Measurements from ENCODE around the gene SOX18. TPM values are rescaled to one million over a fixed set of nuclear protein-coding genes. Genes with fewer than 3 reads are reported as not detected.
A peak's percentile ranks its signal among the peaks of the same experiment; 100 is the strongest.

The SOX18 gene
- total and polyA plus RNA-seq, 2 of the 13 experiments (the other 11 are each of a cell fraction or from before 2014, with no cell fraction given) = 1.6 to 1.9 TPM

DNA sequence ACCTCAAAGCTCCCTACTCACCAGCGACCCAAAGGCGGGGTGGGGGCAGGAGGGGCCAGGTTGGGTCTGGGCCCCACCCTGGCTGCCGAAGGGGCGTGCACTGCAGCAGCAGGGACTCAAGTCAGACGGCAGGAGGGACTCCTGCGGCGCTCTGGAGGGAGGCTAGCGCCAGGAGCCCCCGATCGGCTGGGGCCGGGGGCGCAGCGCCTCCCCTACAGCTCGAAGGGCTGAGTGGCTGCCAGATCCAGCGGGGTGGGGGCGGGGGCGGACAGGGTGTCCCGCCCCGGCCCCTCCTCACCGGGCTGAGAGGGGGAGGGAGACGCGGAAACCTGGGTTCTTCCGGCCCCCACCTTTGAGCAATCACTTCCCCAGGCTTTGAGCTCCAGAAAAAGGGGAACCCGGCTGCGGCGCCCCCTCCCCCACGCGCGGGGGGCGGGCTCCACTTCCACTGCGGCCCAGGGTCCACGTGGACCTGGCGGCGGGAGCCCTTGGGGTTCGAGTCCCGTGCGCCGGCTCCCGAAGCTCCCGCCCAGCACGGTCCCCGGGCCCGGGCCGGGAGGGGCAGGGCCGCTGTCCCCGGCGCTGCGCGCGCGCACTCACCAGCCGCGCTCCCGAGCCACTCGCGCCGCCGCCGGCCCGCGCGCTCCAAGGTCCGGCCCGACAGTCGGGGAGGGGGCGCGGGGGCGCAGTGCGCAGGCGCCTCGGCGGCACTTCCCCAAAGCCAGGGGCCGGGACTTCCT, 30.0 kb upstream of the SOX18 start, which contains the start of gene RGS19 (continued):
- TF ChIP-seq, protein P1, sequence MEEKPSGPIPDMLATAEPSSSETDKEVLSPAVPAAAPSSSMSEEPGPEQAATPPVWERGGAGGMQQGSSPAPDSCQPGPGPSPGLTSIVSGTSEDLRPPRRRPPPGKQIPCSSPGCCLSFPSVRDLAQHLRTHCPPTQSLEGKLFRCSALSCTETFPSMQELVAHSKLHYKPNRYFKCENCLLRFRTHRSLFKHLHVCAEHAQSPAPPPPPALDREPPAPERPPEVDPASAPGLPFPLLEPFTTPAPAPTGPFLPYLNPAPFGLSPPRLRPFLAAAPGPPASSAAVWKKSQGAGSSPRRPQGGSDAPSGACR (CRISPR knock-in tag; IDR thresholded peaks at IDR 0.05) = peak; percentile 80; the same call in 1 of the 2 replicates
- TF ChIP-seq, protein P2, sequence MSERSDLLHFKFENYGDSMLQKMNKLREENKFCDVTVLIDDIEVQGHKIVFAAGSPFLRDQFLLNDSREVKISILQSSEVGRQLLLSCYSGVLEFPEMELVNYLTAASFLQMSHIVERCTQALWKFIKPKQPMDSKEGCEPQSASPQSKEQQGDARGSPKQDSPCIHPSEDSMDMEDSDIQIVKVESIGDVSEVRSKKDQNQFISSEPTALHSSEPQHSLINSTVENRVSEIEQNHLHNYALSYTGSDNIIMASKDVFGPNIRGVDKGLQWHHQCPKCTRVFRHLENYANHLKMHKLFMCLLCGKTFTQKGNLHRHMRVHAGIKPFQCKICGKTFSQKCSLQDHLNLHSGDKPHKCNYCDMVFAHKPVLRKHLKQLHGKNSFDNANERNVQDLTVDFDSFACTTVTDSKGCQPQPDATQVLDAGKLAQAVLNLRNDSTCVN (CRISPR knock-in tag; IDR thresholded peaks at IDR 0.05; ENCODE audit: borderline replicate concordance) = no peak
- TF ChIP-seq, protein P3, sequence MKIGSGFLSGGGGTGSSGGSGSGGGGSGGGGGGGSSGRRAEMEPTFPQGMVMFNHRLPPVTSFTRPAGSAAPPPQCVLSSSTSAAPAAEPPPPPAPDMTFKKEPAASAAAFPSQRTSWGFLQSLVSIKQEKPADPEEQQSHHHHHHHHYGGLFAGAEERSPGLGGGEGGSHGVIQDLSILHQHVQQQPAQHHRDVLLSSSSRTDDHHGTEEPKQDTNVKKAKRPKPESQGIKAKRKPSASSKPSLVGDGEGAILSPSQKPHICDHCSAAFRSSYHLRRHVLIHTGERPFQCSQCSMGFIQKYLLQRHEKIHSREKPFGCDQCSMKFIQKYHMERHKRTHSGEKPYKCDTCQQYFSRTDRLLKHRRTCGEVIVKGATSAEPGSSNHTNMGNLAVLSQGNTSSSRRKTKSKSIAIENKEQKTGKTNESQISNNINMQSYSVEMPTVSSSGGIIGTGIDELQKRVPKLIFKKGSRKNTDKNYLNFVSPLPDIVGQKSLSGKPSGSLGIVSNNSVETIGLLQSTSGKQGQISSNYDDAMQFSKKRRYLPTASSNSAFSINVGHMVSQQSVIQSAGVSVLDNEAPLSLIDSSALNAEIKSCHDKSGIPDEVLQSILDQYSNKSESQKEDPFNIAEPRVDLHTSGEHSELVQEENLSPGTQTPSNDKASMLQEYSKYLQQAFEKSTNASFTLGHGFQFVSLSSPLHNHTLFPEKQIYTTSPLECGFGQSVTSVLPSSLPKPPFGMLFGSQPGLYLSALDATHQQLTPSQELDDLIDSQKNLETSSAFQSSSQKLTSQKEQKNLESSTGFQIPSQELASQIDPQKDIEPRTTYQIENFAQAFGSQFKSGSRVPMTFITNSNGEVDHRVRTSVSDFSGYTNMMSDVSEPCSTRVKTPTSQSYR (CRISPR knock-in tag; IDR thresholded peaks at IDR 0.05; ENCODE audit: borderline replicate concordance) = no peak
- TF ChIP-seq ZNF44 (CRISPR knock-in tag; IDR thresholded peaks at IDR 0.05) (no peak), EHMT2 (IDR thresholded peaks at IDR 0.05; ENCODE audit: borderline replicate concordance, low read depth, low read length) (no peak), PCBP2 (optimal IDR thresholded peaks at IDR 0.05; ENCODE audit: low read depth, low read length, poor library complexity, severe bottlenecking) (no peak), SIN3B (IDR thresholded peaks at IDR 0.05; ENCODE audit: low read length) (no peak), ZSCAN25 (CRISPR knock-in tag; IDR thresholded peaks at IDR 0.05) (no peak), ZNF432 (CRISPR knock-in tag; IDR thresholded peaks at IDR 0.05; ENCODE audit: borderline replicate concordance) (no peak), ZNF225 (CRISPR knock-in tag; IDR thresholded peaks at IDR 0.05) (no peak), MAF1 (CRISPR knock-in tag; IDR thresholded peaks at IDR 0.05; ENCODE audit: borderline replicate concordance) (no peak; the same call in 1 of the 2 replicates)
- TF ChIP-seq, protein P4, sequence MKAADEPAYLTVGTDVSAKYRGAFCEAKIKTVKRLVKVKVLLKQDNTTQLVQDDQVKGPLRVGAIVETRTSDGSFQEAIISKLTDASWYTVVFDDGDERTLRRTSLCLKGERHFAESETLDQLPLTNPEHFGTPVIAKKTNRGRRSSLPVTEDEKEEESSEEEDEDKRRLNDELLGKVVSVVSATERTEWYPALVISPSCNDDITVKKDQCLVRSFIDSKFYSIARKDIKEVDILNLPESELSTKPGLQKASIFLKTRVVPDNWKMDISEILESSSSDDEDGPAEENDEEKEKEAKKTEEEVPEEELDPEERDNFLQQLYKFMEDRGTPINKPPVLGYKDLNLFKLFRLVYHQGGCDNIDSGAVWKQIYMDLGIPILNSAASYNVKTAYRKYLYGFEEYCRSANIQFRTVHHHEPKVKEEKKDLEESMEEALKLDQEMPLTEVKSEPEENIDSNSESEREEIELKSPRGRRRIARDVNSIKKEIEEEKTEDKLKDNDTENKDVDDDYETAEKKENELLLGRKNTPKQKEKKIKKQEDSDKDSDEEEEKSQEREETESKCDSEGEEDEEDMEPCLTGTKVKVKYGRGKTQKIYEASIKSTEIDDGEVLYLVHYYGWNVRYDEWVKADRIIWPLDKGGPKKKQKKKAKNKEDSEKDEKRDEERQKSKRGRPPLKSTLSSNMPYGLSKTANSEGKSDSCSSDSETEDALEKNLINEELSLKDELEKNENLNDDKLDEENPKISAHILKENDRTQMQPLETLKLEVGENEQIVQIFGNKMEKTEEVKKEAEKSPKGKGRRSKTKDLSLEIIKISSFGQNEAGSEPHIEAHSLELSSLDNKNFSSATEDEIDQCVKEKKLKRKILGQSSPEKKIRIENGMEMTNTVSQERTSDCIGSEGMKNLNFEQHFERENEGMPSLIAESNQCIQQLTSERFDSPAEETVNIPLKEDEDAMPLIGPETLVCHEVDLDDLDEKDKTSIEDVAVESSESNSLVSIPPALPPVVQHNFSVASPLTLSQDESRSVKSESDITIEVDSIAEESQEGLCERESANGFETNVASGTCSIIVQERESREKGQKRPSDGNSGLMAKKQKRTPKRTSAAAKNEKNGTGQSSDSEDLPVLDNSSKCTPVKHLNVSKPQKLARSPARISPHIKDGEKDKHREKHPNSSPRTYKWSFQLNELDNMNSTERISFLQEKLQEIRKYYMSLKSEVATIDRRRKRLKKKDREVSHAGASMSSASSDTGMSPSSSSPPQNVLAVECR (CRISPR knock-in tag; IDR thresholded peaks at IDR 0.05; ENCODE audit: borderline replicate concordance) = peak; percentile 29; the same call in 1 of the 2 replicates
- TF ChIP-seq, protein P5, sequence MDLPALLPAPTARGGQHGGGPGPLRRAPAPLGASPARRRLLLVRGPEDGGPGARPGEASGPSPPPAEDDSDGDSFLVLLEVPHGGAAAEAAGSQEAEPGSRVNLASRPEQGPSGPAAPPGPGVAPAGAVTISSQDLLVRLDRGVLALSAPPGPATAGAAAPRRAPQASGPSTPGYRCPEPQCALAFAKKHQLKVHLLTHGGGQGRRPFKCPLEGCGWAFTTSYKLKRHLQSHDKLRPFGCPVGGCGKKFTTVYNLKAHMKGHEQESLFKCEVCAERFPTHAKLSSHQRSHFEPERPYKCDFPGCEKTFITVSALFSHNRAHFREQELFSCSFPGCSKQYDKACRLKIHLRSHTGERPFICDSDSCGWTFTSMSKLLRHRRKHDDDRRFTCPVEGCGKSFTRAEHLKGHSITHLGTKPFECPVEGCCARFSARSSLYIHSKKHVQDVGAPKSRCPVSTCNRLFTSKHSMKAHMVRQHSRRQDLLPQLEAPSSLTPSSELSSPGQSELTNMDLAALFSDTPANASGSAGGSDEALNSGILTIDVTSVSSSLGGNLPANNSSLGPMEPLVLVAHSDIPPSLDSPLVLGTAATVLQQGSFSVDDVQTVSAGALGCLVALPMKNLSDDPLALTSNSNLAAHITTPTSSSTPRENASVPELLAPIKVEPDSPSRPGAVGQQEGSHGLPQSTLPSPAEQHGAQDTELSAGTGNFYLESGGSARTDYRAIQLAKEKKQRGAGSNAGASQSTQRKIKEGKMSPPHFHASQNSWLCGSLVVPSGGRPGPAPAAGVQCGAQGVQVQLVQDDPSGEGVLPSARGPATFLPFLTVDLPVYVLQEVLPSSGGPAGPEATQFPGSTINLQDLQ (CRISPR knock-in tag; IDR thresholded peaks at IDR 0.05) = no peak
- TF ChIP-seq, protein P6, sequence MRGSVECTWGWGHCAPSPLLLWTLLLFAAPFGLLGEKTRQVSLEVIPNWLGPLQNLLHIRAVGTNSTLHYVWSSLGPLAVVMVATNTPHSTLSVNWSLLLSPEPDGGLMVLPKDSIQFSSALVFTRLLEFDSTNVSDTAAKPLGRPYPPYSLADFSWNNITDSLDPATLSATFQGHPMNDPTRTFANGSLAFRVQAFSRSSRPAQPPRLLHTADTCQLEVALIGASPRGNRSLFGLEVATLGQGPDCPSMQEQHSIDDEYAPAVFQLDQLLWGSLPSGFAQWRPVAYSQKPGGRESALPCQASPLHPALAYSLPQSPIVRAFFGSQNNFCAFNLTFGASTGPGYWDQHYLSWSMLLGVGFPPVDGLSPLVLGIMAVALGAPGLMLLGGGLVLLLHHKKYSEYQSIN (CRISPR knock-in tag; IDR thresholded peaks at IDR 0.05; ENCODE audit: borderline replicate concordance) = no peak

All from HepG2 (cell line).